ENCODE measurements around the gene GAGE10. TPM values are rescaled to one million over a fixed set of nuclear protein-coding genes. Genes with fewer than 3 reads are reported as not detected.

GAGE10 gene
- total RNA-seq, 1 experiment from 2014 or later, result not detected

GRCh38 chrX:49258749-49259124 is 44.7 kb upstream of the GAGE10 start:
- no peak overlapping the region for H2AFZ ChIP-seq (ENCODE audit: low read depth, low read length, poor library complexity, severe bottlenecking)
- intact Hi-C loops (cut with micrococcal nuclease), result no loop called here
- no TSS peak for BruUV-seq (replicated peaks)
- H3K4me3 ChIP-seq (replicated peaks in 1 of 2; ENCODE audit: low read depth in 1 of 2, low read length in 2 of 2), result no peak overlapping the region
- ATAC-seq (no peak), DNase-seq (ENCODE audit: low read depth, low spot score) (no peak)
- H4K20me1 ChIP-seq (ENCODE audit: insufficient read depth), result no peaks in the 10 kb centered on the region
- no peaks in the 10 kb centered on the region for H3K4me1 ChIP-seq (ENCODE audit: control insufficient read depth in 1 of 2, insufficient read depth in 2 of 2, low read length in 2 of 2)
- no peak overlapping the region for H3K9ac ChIP-seq (ENCODE audit: low read length)
- no peaks in the 10 kb centered on the region for H3K9me3 ChIP-seq (ENCODE audit: control insufficient read depth in 1 of 2, insufficient read depth in 1 of 2, low read depth in 1 of 2, low read length in 2 of 2)
- no peaks in the 10 kb centered on the region for H3K27me3 ChIP-seq (ENCODE audit: insufficient read depth, low read length)
- CTCF ChIA-PET, result no interaction called here
- no peak overlapping the region for H3K4me2 ChIP-seq (ENCODE audit: low read length)
- TF ChIP-seq REST (IDR thresholded peaks at IDR 0.05; ENCODE audit: low read depth), result no peak
- no peak for TF ChIP-seq CTCF (IDR thresholded peaks at IDR 0.05 in 2 of 3, conservative IDR thresholded peaks at IDR 0.05 in 1 of 3; ENCODE audit: borderline replicate concordance in 1 of 3, insufficient read depth in 1 of 3, low read depth in 2 of 3, low read length in 2 of 3)
- RAD21 ChIA-PET (ENCODE audit: low non-redundant PET in 1 of 2, low total read pairs in 2 of 2, uncharacterized antibody in 2 of 2, unreplicated experiment in 2 of 2), result no interaction called here
- no peak overlapping the region for H3K27ac ChIP-seq (ENCODE audit: low read depth, low read length)
- H3K9me2 ChIP-seq (ENCODE audit: insufficient read depth), result no peaks in the 10 kb centered on the region
- no peaks in the 10 kb centered on the region for H3K36me3 ChIP-seq (ENCODE audit: control insufficient read depth in 1 of 2, insufficient read depth in 2 of 2, low read length in 2 of 2)
- POLR2A ChIA-PET, result no interaction called here
- H3K79me2 ChIP-seq (ENCODE audit: insufficient read depth, low read length), result no peaks in the 10 kb centered on the region
